Rectal smooth muscle tissue (tissue), 1 donor: ENCODE measurements around the gene CDC42EP1.
"Not testable (repeated sequence)": the region's sequence is repeated elsewhere in the genome, so short reads cannot be mapped to it uniquely, and the experiment has no call there.

Source experiments
- H3K27ac ChIP-seq: one replicate; pipeline ENCODE4 v1.7.0; 2013; ENCODE audit warnings: low read depth, low read length, inconsistent platforms
- H3K27me3 ChIP-seq: one replicate; pipeline ENCODE4 v1.7.0; 2013; ENCODE audit warnings: low read length; ENCODE audit not compliant: control insufficient read depth, insufficient read depth
- H3K36me3 ChIP-seq: one replicate; pipeline ENCODE4 v1.7.0; 2013; ENCODE audit warnings: low read length; ENCODE audit not compliant: control insufficient read depth, insufficient read depth
- H3K4me1 ChIP-seq: one replicate; pipeline ENCODE4 v1.7.0; 2013; ENCODE audit warnings: low read length; ENCODE audit not compliant: control insufficient read depth, insufficient read depth
- H3K4me3 ChIP-seq: one replicate; pipeline ENCODE4 v1.7.0; 2013; ENCODE audit warnings: low read length
- H3K9ac ChIP-seq: one replicate; pipeline ENCODE4 v1.7.0; 2013; ENCODE audit warnings: low read length

The CDC42EP1 gene

DNA sequence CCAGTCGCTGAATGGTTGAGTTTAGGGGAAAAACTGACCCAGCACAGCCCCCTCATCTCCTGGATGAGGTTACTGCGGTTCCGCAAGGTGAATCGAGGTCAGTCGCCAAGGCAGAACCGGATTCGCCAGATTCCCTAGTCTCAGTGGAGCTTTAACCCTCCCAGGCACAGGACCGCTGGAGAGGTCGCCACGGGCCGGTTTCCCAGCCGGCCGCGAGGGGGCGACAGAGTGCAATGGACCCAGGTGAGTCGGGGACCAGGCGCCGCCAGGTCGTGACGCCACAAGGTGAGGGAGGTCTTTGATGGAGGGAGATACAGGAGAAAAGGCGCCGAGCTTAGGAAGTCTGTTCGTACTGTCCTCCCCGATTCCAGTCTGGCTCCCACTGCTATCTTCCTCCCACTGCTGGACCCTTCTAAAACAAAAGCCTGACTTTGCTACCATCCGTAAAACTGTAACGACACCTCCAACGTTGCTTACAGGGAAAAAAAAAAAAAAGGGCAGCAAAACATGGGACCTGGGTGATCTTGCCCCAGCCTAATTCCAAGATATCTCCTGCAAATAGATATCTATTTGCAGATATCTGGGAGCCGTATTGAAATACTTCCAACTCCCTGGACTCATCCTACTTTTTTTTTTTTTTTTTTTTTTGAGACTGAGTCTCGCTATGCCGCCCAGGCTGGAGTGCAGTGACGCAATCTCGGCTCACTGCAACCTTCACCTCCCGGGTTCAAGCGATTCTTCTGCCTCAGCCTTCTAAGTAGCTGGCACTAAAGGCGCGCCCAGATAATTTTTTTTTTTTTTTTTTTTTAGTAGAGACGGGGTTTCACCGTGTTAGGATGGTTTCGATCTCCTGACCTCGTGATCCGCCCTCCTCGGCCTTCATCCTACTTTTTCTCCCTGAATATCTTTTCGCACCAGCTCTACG is 47.0 kb downstream of the CDC42EP1 start:
- Histone ChIP-seq H3K9ac (no peak overlapping the region), H3K4me1 (peaks cover 8% of the 10 kb centered on the region), H3K36me3 (no peaks in the 10 kb centered on the region), H3K27me3 (no peaks in the 10 kb centered on the region), H3K27ac (no peak overlapping the region), H3K4me3 (peak overlapping the region; percentile 67)

DNA sequence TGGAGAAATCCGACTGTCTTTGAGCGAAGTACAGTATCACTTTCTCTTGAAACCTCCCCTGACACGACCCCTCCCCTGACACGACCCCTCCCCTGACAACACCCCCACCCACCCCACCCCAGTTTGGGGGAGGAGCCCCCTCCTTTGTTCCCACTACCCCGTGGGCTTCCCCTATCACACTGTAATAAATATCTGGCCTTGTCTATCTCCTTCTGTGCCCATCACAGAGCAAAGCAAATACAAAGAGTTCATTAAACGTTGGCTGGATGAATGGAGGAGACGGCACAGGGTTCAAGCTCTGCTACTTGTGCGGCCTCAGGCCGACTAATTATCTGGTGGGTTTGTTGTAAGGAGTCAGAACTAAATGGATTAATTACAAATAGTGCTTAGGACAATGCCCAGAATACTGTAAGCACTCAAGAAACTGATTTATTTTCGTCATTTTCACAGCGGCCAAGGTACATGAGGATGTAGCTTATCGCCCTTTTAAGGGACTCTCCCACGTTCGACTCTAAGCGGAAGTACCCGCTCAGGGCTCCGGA is 47.7 kb downstream of the CDC42EP1 start:
- H3K27me3 ChIP-seq: no peaks in the 10 kb centered on the region
- H3K36me3 ChIP-seq: no peaks in the 10 kb centered on the region
- no peak overlapping the region for H3K9ac ChIP-seq
- H3K27ac ChIP-seq: peak overlapping the region; percentile 93
- peak overlapping the region; percentile 76 for H3K4me3 ChIP-seq
- peaks cover 11% of the 10 kb centered on the region for H3K4me1 ChIP-seq

DNA sequence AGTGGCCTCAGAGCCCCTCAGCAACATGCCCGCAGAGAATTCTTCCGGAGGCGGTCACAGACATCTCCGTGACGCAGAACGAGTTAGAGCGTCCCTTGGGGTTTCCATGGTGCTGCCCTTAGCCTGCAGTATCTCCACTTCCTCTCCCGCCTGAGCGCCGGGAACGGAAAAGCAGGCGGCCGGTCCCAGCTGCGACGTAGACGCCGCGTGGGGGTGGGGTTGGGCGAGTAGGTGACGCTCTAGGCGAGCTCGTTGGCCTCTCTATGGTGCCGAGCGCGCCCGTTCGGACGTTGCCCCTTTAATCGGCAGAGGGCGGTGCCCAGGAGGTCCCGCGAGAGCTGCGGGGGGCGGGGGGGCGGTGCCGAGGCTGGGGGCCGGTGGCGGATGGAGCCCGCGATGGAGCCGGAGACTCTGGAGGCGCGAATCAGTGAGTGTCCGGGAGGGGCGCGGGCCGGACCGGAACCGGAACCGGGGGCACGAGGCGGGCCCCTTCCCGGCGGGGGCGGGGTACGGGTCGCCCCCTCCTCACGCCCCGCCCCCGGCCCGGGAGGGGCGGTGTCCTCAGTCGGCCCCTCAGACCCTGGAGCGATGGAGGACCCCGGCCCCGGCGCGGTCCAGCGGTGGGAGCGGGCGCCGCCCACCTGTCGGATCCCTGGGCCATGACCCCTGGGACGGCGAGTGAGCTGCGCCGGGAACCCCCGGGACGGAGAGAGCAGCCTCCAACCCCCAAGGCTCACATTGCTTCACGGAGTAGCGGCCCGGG is 48.4 kb downstream of the CDC42EP1 start, which contains the start of gene GGA1:
Gene GGA1 (plus strand): TSS at position 358 of the 763 bp plus-strand sequence. CDS start 27 bp downstream, at position 385.
- no peaks in the 10 kb centered on the region for H3K36me3 ChIP-seq
- H3K4me1 ChIP-seq: peaks cover 15% of the 10 kb centered on the region
- no peaks in the 10 kb centered on the region for H3K27me3 ChIP-seq
- H3K9ac ChIP-seq: peak within 1 kb of the TSS; percentile 91
- H3K4me3 ChIP-seq: peak within 1 kb of the TSS; percentile 83
- peak within 1 kb of the TSS; percentile 93 for H3K27ac ChIP-seq

DNA sequence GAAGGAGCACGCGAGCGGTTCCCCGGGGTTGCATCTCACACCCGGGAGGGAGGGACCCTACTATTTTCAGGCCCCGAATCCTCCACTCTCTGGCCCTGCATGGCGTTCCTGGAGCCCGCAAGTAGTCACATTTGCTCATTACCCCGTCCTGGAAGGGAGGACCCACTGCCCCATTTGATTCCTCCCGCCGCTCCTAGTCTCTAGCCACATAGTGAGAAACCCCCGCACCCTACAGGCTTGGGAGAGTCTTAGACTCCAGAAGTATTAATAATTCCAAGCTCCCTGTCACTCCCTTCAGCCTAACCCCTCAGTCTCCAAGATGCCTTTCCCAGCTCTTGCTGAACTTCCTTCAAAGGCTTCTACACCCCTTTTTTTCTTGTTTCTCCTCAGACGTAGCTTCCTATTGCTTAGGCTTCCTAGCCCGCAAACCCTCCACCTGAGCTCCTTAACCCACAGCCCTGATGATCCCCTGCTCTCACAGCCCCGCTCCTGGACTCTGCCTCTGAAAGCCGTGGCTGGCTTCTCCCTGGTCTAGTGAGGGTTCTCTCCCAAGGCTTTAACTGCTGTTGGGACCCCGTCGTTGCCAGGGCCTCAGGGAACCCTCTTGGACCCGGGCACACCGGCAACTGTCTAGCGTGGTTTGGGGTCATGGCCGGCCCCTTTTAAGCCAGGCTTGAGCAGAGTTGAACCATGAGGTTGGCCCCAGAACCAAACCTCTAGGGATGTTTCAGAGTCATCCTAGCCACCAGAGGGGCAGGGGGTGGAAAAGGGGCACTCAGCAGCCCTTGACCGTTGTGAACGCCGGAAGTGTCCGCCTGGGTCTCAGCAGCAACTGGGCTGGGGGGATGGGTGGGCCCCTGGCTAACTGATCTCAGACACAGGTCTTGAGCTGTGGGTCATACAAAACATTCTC is 49.2 kb downstream of the CDC42EP1 start:
- peaks cover 20% of the 10 kb centered on the region for H3K4me1 ChIP-seq
- no peaks in the 10 kb centered on the region for H3K36me3 ChIP-seq
- peak overlapping the region; percentile 83 for H3K4me3 ChIP-seq
- peak overlapping the region; percentile 91 for H3K9ac ChIP-seq
- peak overlapping the region; percentile 93 for H3K27ac ChIP-seq
- H3K27me3 ChIP-seq: no peaks in the 10 kb centered on the region

DNA sequence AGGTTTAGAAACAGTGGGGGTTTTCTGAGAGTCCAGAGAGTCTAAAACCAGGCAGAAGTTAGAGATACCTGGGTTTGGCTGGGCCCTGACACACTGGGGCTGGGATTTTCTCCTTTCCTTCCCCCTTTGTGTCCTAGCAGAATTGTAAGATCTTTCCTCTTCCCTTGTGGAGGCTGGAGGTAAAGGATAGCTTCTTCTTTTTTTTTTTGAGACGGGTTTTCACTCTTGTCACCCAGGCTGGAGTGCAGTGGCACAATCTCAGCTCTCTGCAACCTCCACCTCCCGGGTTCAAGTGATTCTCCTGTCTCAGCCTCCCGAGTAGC is 49.8 kb downstream of the CDC42EP1 start:
- H3K36me3 ChIP-seq, H3K27ac ChIP-seq, H3K4me3 ChIP-seq, H3K9ac ChIP-seq, H3K27me3 ChIP-seq: not testable (repeated sequence)
- H3K4me1 ChIP-seq: peaks cover 20% of the 10 kb centered on the region

DNA sequence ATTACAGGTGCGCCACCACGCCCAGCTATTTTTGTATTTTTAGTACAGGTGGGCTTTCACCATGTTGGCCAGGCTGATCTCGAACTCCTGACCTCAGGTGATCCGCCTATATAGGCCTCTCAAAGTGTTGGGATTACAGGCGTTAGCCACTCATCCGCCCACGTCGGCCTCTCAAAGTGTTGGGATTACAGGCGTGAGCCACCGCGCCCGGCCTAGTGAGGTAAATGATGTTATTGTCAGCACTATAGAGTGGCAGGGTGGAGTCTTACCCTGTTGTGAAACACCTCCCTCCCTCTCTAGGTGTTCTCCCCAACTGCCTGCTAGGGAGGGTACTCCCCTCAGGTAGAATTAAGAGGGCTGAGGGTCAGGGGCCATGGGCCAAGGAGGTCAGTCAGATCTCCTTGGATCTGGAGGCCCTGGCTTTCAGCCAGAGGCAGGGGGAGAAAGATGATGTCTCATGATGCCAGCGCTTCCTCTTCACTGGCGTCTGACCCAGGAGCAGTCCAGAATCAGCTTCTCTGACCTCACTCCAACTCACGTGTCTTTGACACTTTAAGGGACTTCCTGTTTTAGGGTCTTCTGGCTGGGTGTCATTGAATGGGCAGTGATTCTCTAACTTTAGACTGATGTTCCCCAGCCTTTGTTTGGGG is 50.3 kb downstream of the CDC42EP1 start:
- Histone ChIP-seq H3K4me3 (no peak overlapping the region), H3K9ac (no peak overlapping the region), H3K27ac (no peak overlapping the region), H3K27me3 (no peaks in the 10 kb centered on the region), H3K36me3 (no peaks in the 10 kb centered on the region), H3K4me1 (peaks cover 20% of the 10 kb centered on the region)

DNA sequence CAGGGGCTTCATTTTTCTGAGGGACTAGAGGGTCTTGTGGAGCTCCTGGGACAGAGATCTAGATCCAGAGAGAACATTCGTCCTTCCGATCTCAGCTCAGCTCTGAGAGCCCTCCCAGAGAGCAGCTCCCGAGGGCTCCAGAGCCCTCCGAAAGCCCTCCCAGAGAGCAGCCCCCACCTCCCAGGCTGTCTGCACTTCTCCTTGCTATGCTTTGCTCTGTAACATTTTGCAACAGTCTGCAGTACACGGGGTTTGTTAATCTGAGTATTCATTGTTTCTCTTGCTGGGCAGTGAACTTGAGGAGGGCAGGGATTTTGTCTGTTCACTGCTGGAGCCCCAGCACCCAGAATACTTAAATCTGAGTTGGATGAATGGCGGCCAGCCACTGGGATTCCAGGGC is 50.9 kb downstream of the CDC42EP1 start:
- Histone ChIP-seq H3K4me1 (peaks cover 20% of the 10 kb centered on the region), H3K9ac (no peak overlapping the region), H3K36me3 (peaks cover 2% of the 10 kb centered on the region), H3K27ac (no peak overlapping the region), H3K4me3 (no peak overlapping the region), H3K27me3 (no peaks in the 10 kb centered on the region)

DNA sequence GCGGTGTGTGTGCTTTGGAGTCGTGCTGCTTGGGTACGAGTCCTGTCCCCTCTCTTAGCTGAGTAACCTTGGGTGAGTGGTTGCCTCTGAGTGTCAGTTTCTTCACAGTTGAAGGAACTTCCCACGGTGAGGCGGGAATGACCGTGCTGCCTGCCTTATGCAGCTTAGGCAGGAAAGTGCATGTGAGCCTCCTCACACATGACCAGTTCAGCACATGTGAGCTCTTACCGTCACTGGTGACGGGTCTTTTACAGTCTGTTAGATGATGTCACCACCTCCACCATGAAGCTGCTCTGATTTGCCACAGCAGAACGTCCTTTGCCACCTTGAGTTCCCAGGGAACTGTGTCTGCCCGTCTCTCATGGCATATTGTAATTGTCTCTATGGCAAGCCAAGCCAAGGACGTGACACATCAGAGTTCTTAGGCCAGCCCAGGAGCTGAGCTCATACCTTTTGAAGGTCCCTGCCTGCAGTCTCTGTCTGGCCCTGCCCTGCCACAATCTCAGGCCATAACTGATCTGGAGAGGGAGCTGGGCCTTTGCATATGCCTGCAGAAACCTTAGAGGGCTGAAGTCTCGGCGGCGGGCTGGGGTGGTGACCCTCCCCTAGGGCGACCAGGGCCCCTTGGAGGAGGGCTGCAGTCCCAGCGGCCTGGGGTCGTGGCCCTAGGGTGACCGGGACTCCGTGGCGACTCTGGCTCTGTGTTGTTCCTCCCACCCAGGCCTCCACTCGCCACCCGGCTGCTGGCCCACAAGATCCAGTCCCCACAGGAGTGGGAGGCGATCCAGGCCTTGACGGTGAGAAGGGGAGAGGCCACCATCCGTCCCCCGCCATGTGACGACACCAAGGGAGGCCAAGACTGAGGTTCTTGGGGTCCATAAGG is 56.2 kb downstream of the CDC42EP1 start:
- Histone ChIP-seq H3K9ac (no peak overlapping the region), H3K27me3 (no peaks in the 10 kb centered on the region), H3K36me3 (peaks cover 30% of the 10 kb centered on the region), H3K4me3 (no peak overlapping the region), H3K4me1 (peaks cover 12% of the 10 kb centered on the region), H3K27ac (no peak overlapping the region)

DNA sequence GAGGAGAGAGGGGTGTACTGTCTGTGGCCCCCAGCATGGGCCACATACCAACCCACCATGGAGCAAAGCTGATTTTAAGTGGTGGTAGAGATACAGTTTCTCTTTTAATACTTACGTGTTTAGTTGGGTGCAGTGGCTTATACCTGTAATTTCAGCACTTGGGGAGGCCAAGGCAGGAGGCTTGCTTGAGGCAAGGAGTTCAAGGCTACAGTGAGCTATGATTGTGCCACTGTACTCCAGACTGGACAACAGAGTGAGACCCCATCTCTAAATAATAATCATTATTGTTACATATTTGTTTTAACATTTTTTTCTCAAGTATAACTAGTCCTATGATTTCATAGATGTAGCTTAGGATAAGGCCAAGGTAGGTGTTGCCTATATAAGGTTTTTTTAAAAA is 57.2 kb downstream of the CDC42EP1 start:
- Histone ChIP-seq H3K4me3 (no peak overlapping the region), H3K36me3 (peaks cover 30% of the 10 kb centered on the region), H3K4me1 (peaks cover 12% of the 10 kb centered on the region), H3K27ac (no peak overlapping the region), H3K27me3 (no peaks in the 10 kb centered on the region), H3K9ac (no peak overlapping the region)

DNA sequence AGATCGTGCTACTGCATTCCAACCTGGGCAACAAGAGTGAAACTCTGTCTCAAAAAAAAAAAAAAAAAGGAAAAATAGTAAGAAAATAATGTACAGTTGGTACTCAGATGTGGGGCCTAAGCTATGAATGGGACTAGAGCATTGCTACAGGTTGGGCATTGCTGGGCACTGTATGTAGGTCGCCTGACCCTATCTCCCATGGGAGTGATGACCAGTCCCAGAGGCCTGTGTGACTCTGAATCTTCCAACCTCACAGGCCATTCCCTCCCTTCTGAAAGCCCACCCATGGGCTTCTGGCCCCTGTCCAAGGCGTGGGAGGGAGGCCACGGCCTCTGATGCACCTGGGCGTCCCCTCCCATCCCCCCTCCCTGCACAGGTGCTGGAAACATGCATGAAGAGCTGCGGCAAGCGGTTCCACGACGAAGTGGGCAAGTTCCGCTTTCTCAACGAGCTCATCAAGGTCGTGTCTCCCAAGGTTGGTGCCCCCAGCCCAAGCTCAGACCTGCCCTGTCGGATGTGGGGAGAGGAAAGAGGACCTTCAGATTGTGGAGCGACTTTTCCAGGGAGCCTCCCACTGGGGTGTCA is 57.9 kb downstream of the CDC42EP1 start:
- H3K4me1 ChIP-seq: peaks cover 7% of the 10 kb centered on the region
- H3K27ac ChIP-seq: no peak overlapping the region
- H3K36me3 ChIP-seq: peaks cover 31% of the 10 kb centered on the region
- H3K9ac ChIP-seq: no peak overlapping the region
- no peaks in the 10 kb centered on the region for H3K27me3 ChIP-seq
- H3K4me3 ChIP-seq: no peak overlapping the region
